BJ (cell line): ENCODE measurements around the gene POU2F1. TPM values are rescaled to one million over a fixed set of nuclear protein-coding genes. Genes with fewer than 3 reads are reported as not detected.

Experiments
- CTCF ChIA-PET: fragments of 350-600 bp; formaldehyde crosslinking; extraction: SDS; loops from one replicate; lab custom pipeline; 2021; ENCODE audit warnings: antibody characterized with exemption, inconsistent platforms; lab: Yijun Ruan, JAX
- POLR2A ChIA-PET: fragments of 300-600 bp; sonication (Branson Sonifier 250); formaldehyde crosslinking; extraction: SDS; loops from one replicate; lab custom pipeline; 2021; ENCODE audit warnings: antibody characterized with exemption; lab: Charles Lee
- DNase-seq: peaks from one replicate; pipeline ENCODE4 v3.0.0-alpha.2; 2011; ENCODE audit warnings: low read depth
- H3K27me3 ChIP-seq: 2 replicates; pipeline ENCODE4 v1.6.0; 2011; ENCODE audit warnings: low read length; ENCODE audit not compliant: control insufficient read depth, insufficient read depth
- H3K36me3 ChIP-seq: 2 replicates; pipeline ENCODE4 v1.5.1; 2011; ENCODE audit warnings: low read length; ENCODE audit not compliant: control insufficient read depth, insufficient read depth
- H3K4me3 ChIP-seq: 2 replicates; pipeline ENCODE4 v1.5.1; 2011; ENCODE audit warnings: low read depth, mild to moderate bottlenecking, control low read depth, low read length
- CTCF ChIP-seq: IDR thresholded peaks from 2 replicates; pipeline ENCODE4 v1.5.1; 2011; ENCODE audit warnings: low read depth, mild to moderate bottlenecking, control low read depth, inconsistent platforms, low read length, moderate library complexity; ENCODE audit not compliant: insufficient read depth
- polyA plus RNA-seq: library from polyadenylated mRNA; depleted of rRNA; stranded (reverse); fragments of >200 nt; gene quantifications from 2 replicates; pipeline ENCODE4 v1.2.3, GENCODE V29; 2011

The POU2F1 gene
- polyA plus RNA-seq, 1 experiment: 4.6 TPM

GRCh38 chr1:167232801-167233200 is 12.1 kb downstream of the POU2F1 start:
- DNase-seq: no peak
- ChIA-PET POLR2A (interaction anchor here (0.6 kb wide), 1 partner anchor 378 kb away, joined by 3 read pairs; no protein-coding TSS in a partner anchor), CTCF (interaction anchor here (0.6 to 1.2 kb wide), 5 partner anchors 9 to 1208 kb away, joined by 3 to 6 read pairs (median 3); no protein-coding TSS in a partner anchor)
- TF ChIP-seq CTCF: no peak
- Histone ChIP-seq H3K27me3 (no peaks in the 10 kb centered on the region), H3K4me3 (no peak overlapping the region), H3K36me3 (no peaks in the 10 kb centered on the region)

- CTCF ChIA-PET: interaction anchor here (0.6 to 1.2 kb wide), 2 partner anchors 34 to 1208 kb away, joined by 3 read pairs; no protein-coding TSS in a partner anchor
Observed at GRCh38 chr1:167233373-167233772, 12.7 kb downstream of the POU2F1 start.

GRCh38 chr1:167237000-167237399 is 16.3 kb downstream of the POU2F1 start:
- CTCF ChIA-PET: no interaction called here
- Histone ChIP-seq H3K27me3 (no peaks in the 10 kb centered on the region), H3K36me3 (no peaks in the 10 kb centered on the region), H3K4me3 (no peak overlapping the region)
- TF ChIP-seq CTCF: no peak
- no peak for DNase-seq
- POLR2A ChIA-PET: no interaction called here

More at GRCh38 chr1:167233373-167233772, 12.7 kb downstream of the POU2F1 start:
- Histone ChIP-seq H3K4me3 (no peak overlapping the region), H3K27me3 (no peaks in the 10 kb centered on the region), H3K36me3 (no peaks in the 10 kb centered on the region)
- DNase-seq: no peak
- no peak for TF ChIP-seq CTCF
- POLR2A ChIA-PET: interaction anchor here (0.6 kb wide), 1 partner anchor 379 kb away, joined by 3 read pairs; no protein-coding TSS in a partner anchor

GRCh38 chr1:167238713-167239112 is 18.0 kb downstream of the POU2F1 start:
- POLR2A ChIA-PET: no interaction called here
- CTCF ChIA-PET: no interaction called here
- H3K27me3 ChIP-seq: no peaks in the 10 kb centered on the region
- TF ChIP-seq CTCF: no peak
- H3K36me3 ChIP-seq: no peaks in the 10 kb centered on the region
- no peak for DNase-seq
- no peak overlapping the region for H3K4me3 ChIP-seq

- Histone ChIP-seq H3K36me3 (no peaks in the 10 kb centered on the region), H3K4me3 (no peak overlapping the region), H3K27me3 (no peaks in the 10 kb centered on the region)
- ChIA-PET CTCF (no interaction called here), POLR2A (no interaction called here)
- DNase-seq: no peak
- no peak for TF ChIP-seq CTCF
Observed at GRCh38 chr1:167239257-167239656, 18.6 kb downstream of the POU2F1 start.
